NCI-H187 treated with DMSO at 0.1 percent for 48 hours (cell line): Measurements from ENCODE around the gene COL18A1.

Source experiments
- DNase-seq: peaks from one replicate; lab custom pipeline; 2025; lab: John Stamatoyannopoulos, UW

The COL18A1 gene

DNA sequence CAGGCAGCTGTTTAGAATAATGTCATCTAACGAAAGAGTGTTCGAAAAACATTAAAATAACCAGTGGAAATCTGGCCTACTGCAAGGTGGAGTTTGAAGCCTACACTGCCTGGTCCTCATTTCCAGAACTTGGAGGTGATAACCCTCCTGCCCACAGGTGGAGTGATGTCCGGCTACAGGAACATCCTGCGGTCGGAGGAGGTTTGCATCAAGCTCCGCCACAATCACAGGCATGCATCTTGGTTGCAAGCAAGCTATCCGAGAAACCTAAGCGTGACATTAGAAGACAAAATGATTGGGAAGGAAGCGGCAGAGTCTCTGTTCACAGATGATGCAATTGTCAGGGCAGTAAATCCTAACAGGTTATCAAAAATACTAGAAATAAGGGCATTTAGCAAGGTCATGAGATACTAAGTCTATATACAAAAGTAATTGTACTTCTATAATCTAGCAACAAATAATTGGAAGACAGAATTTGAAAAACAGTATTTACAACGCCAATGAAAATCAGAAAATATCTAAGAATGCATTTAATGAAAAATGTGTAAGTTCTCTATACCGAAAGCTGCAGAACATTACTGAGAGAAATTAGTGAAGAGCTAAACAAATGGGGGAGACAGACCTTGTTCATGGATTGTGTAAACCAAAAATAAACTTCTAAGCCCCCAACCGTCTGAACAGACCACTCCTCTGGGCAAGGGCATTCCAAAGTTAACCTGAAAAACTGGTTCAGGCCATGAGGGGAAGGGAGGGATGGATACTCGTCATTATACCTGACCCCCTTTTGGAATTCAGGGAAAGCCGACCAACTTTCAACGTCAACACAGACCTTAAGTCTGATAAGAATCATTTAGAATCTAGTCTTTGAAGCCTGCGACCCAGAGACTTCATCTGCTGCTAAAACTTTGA, 141.9 kb downstream of the COL18A1 start:
- no peak for DNase-seq

DNA sequence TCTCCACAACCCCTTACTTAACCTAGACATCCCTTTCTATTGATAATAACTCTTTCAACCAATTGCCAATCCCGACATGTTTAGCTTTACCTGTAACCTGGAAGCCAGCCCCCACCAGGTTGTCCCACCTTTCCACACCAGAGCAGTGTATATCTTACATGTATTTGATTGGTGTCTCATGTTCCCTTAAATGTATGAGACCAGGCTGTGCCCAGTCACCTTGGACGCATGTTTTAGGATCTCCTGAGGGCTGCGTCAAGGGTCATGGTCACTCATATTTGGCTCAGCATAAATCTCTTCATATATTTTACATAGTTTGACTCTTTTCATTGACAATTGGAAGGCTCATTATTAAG, 142.6 kb downstream of the COL18A1 start:
- no peak for DNase-seq

DNA sequence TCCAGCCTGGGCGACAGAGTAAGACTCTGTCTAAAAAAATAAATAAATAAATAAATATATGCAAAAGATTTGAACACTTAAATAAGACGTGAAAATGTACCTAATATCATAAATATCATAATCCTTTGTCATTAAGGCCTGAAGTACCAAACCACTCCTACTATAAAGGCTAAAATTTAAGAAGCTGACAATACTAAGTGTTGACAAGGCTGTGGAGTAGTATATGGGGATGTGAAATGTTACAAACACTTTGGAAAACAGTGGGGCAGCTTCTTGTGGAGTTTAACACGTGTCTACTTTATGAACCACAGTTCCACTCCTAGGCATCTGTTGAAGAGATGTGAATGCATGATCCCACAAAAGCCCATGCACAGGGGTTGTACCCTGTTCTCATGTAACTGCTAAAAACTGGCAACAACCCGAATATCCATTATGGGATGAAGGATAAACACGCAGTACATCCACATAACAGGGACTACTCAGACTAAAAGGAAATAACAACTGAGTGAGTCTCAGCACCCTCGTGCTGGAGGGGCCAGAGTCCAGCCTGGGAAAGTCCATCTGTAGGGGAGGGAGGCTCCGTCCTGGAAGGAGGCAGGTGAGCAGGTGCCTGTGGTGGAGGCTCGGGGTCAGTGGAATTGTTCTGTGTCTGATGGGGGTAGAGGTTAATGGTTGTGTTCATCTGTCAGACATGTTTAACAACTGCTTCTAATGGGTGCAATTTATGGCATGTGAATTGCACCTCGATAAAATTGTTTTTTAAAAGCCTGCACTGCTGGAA, 143.9 kb downstream of the COL18A1 start:
- DNase-seq, result no peak

DNA sequence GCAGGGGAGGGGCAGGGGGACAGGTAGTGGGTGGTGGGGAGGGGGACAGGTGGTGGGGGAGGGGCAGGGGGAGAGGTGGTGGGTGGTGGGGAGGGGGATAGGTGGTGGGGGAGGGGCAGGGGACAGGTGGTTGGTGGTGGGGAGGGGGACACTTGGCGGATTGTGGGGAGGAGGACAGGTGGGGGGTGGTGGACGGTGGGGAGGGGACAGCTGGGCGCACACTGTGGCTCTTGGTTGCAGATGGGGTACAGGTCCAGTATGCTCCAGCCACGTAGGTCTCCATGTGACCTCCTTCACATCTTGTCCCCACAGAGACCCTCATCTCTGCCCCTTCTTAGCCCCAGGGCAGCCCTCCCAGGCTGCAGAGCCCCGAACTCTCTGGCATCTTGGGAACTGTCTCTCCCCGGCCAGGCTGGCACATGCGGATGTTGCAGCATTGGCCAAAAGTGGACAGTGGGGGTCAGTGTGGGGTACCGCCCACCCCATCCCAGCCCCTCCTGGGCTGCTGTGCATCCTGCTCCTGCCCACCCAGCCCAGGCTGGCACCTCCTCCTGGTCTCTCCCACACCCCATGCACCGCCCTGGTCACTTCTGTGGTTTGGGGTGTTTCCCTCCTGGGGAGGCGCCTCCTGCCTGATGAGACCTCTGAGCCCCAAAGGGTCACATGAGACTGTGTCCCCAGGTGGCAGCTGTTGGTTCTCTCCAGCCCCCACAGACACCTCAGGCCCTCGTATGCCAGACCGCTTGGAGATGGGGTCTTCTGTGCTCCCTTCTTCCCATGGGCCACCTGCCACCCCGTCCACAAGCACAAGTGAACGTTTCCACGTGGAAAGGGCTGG, 144.9 kb downstream of the COL18A1 start:
- no peak for DNase-seq

DNA sequence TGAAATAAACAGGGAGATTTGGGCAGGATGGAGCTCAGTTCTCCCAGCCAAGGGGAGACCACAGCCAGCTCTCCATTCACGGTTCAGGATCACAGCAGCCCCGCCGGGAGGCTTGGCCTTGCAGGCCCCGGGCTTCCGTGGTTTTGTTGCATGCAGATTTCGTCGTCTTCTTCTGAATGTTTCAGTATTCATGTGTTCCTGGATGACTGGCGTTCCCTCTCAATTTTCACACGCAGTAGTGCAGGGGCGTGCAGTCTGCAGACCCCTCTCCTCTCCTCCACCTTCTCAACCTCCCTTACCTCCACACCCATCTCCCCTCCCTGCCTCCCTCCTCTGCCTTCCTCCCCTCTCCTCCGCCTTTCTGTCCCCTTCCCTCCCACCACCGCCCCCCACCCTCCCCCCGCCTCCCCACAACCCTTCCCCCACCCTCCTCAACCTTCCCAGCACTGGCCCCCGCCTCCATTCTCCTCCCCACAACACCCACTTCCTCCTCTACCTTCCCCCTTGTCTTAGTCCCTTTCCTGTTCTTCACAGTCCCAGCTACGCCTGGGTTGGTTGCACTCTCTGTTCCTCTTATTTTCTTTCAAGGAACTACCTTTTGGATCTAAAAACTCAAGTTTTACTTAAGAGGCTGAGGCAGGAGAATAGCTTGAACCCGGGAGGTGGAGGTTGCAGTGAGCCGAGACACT, 145.7 kb downstream of the COL18A1 start:
- DNase-seq, result no peak

DNA sequence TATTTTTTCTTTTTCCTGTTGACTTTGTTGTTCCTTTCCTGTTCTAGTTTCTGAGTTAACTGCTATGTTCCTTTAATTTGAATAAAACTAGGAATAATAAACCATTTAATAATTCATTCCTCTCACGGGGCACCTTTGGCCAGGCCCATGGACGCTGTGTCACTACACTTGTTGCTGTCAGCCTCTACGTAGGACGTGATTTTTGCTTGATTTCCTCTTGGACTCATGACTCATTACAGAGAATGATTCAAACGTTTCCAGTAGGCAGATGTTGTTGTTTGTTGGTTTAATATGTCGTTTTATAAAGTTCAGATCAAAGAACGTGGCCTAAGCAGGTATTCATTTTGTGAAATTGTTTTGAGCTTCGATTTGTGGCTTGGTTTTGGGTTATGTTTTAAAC, 146.4 kb downstream of the COL18A1 start:
- no peak for DNase-seq

DNA sequence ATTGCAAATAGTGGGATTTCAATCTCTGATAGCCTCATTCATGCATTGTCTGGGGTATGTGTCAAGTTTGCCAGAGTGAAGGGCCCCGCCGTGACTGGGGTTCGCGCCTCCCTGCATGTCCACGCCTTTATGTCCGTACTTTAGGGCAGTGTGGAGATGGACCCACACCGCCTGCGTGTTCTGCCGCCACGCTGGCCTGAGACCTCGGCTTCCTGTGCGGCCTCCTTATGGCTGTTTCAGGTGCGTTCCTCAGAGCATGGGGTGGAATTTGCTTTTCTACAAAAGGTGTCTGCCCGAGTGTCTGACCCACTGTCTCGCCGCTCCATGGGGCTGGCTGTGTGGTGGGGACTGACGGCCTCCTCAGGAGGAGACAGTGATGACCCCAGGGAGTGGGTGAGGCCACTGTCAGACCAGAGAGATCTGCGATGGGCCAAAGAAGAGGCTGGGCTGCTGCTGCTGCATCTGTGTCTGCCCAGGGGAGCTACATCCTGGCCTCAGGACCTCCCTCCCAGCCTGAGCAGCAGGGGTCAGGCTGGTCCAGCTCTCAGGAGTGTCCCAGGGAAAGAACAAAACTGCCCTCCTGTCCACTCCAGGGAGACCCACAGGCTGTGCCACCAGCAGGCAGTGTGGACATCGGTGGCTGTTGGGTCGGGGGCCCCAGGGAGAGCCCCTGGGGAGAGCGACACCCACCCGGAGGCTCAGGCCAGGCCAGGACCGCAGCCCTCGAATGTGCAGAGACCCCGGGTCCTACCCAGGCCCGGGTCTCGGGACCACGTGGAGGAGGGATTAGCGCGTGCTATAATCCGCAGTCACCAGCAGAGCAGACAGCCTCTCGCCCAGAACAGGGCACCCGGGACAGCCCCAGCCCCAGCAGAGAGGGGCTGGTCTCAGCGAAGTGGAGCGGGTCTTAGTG, 147.1 kb downstream of the COL18A1 start:
- no peak for DNase-seq

DNA sequence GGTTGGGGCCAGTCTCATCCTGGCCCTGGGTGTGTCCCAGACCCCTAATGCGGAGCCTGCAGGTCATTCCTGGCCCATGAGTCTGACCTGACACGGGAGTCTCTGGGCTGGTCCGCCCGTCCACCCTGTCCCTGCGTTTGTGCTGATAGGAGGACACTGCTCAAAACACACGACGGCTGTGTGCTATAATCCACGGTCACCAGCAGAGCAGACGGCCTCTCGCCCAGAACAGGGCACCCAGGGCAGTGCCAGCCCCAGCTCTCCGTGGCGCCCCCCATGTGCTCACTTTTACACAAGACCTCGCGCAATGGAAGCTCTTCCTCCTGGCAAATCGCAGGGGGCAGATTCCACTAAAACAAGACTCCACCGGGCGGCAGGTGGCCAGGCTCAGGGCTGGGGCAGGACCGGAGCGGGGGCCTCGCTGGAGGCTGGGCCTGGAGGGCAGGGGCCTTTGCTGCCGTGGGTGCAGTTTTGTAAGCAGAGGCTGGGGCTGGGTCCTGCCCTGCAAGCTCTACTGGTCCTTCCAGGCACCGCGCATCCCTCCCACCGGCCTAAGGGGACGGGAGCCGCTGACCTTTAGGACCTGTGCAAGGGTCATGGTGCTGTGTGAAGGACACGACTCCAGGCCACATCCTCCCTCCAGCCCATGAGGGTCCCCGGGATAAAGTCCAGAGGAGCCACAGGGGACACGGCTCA, 147.9 kb downstream of the COL18A1 start:
- no peak for DNase-seq

DNA sequence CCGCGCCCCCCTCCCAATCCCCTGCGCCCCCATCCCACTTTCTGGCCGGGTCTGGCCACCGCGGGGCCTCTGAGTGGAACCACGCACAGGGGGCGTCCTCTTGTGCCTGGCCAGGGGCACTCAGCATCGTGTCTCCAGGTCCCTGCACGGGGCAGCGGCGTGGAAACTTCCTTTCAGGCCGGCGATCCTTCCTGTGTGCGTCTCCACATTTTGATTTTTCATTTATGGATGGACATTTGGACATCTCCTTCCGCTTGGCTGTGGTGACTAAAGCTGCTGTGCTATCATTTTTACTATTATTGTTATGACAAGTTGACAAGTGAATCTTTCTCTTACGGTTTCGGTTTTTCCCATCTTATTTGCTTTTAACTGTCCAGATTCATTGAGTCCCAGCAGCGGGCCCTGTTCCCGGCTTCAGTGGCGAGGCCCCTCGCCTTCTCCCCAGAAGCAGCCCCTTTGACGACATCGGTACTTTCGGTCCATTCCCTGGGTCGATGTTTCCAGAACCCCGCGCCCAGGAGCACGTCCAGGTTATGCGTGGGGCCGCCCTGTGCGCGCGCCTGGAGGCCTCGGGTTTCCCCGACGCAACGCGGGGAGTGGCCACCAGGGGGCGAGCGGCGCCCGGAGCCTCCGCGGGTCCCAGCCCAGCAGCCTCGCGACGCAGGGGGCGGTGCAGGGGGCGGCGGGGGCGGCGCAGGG, 149.7 kb downstream of the COL18A1 start:
- no peak for DNase-seq

DNA sequence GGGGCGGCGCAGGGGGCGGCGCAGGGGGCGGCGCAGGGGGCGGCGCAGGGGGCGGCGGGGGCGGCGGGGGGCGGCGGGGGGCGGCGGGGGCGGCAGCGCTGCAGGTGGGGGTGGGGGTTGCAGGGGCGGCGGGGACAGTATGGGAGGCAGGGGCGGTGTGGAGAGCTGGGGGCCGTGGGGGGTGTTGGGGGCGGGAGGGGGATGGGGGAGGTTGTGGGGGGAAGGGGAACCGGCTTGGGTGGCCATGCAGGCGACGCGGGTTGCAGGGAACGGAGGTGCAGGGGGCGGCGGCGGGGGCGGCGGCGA, 150.2 kb downstream of the COL18A1 start:
- no peak for DNase-seq

DNA sequence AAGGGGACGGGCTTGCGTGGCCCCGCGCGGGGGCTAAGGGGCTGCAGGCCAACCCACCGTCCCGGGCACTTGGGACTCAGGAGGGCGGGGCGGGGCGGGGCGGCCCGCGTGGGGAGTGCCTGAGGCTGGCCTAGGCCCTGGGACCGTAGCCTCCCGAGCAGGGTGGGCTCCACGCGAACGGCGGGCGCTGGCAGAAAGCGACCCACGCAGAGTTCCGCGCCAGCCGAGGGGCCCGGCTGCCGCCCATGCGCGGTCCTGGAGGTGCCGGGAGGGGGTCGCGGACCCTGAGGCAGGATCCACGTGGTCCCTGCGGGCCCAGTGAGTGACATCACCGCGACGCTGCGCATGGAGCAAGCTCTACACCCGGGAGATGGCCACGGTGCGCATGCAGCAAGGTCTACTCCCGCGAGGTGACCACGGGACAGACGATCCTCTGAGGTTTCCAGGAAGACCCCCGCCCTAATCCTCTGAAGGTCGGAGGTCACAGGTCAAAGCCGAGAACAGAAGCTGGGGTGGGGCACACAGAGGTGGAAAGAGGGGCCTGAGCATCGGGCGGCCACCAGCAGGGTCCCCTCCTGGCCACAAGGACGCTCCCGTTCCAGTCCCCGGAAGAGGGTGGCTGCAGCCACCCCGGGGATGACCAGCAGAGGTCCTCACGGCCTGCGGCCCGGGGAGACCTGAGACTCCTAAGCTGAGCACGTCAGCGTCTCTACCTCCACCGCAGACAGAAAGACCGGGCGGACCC, 150.8 kb downstream of the COL18A1 start:
- DNase-seq, result no peak

DNA sequence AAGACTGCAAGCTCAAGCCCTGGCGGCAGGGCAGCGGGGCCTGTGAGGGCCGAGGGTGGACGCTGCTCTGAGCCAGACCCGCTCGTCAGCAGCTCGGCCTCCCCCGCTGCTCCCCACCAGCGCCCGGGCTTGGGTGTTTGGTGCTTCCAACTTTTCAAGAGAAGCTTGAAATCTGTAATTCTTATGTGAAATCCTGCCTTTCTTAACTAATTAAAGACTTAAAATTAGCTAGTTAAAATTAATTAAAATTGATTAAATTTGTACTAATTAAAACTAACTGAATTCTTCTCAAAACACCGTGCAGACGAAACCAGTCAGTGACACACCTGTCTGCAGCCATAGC, 151.3 kb downstream of the COL18A1 start:
- DNase-seq, result no peak

DNA sequence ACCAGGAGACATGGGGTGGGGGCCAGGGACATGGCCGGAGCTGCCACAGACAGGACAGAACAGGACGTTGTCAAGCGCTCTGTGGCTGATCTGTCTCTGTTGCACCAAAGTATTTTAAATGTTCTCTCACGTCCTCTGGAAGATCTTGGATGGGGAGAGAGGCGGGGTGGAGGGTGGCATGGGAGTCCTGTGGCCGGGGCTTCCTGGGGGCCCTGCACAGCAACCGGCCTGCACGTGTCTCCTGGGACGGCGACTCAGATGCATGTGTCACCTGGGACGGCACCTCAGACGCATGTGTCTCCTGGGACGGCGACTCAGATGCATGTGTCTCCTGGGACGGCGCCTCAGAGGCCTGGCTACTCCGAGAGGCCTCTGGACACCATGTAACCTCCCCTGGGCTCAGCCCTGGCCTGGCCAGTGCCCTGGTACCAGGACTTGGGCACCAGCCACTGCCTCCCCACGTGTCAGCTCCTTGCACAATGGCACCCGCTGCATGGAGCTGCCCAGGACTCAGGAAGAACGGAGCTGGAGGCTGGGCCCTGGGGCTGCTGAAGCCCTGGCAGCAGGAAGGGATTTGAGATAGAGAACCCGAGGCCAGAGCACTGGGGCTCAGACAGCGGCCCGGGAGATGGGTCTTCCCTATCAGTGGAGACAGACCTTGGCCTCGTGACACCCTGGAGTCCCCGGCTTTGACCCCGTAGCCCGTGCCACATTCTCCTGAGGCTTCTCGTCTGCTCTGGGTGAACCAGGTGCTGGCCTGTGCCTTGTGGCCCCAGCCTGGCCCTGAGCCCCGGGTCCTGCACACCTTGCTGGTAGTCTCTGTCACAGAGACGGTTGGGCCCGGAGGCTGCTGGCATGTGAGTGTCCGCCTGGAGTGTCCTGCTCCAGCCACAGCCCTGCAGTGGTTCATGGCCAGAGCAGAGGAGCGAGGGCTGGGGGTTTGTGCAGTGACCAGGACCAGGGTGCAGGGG, 152.0 kb downstream of the COL18A1 start:
- no peak for DNase-seq

DNA sequence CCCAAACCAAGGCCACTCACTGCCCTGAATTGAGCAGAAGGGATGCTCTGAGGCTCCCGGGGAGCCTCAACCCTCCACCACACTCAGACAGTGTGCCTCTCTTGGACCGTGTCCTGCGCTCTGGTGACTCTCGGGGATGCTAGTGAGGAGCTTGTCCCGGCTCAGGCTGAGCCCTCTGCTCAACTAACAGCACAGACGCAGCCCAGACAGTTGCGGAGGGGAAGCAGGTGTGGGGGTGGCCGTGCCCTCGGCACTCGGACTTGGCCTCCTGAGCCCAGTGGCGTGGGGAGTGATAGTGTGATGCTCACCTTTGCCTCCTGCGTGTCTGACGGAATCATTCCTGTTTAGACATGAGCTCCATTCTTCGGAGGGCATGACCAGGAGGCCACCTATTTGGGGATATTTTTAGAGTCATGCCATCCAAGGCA, 152.7 kb downstream of the COL18A1 start:
- no peak for DNase-seq

DNA sequence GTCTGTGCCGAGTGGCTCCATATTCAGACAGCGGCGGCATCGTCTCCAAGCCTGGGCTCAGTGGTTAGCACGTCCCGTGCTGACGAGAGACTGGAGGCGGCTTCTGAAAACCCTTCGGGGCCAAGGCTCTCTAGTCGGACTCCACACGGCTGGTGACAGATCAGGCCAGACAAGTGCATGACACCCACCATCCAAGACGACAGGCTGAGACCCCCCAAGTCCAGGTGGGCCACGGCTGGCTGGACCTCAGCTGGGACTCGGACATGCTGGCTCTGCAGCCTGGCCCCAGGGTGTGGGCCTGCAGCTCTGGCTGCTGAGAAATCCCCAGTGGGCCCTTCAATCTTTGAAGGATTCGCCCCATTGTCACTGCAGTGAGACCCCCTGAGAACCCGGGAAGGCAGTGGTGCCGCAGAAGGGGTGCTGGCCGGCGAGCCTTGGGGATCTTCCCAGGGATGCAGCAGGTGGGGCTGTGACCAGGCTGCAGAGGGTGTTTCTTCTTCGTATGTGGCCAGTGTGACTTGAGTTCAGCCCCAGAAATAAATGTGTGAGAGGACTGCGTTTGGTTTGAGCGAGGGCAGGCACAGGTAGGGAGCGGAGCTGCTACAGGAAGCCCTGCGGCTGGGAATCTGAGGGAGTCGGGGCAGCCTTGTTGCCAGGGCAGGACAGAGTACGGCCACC, 153.2 kb downstream of the COL18A1 start:
- DNase-seq, result no peak

DNA sequence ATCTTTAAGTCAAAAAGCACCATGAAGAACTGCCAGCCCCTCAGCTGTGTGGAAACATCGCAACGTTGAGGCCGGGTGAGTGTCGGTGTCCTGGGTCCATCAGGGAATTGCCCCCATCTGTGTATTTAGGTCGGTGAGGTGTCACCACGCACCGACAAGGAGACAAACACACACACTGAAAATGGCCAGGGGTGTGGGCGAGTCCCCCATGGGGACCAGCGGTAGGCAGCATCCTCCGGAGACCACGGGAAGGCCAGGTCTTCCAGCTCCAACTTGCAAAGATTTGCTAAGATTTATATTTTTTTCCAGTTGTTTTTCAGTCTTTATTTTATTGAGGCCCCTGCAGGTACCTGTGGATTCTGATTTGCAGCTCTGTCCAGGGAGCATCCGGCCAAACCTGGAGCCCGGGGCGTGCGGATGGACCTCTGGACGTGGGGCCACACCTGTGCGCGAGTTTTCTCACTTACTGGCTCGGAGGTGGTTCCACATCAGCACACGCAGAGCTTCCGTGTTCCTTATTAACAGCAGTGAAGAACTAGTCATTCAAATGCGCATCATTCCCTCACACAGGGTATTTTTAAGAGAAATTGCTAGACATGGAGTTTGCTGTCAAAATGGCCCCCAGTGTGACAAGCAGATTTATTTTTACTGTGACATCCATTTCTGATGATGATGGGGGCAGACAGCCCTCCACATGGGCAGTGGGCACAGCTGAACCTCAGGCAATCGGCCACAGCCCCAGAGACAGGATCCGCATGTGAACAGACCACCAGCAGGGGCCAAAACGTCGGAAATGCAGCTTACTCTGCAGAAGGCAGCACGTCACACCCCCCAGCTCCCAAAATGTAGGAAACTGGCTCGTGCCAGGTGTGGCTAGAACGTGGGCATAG, 154.5 kb downstream of the COL18A1 start:
- no peak for DNase-seq
